Mammary epithelial cell (primary cell): ENCODE results near the gene EMX1.

ENCODE experiments used
- EZH2 ChIP-seq: IDR thresholded peaks from 2 replicates; pipeline ENCODE4 v1.6.1; 2012; ENCODE audit warnings: low read length, inconsistent platforms, borderline replicate concordance
- TF ChIP-seq, protein P1 (sequence below), 2 donors: IDR thresholded peaks in 1 of 2; conservative IDR thresholded peaks in 1 of 2; 2 replicates each; pipeline ENCODE4 v1.5.1; 2011 to 2012; ENCODE audit warnings: inconsistent platforms in 2 of 2, low read length in 2 of 2, mild to moderate bottlenecking in 2 of 2, control low read depth in 1 of 2, low read depth in 1 of 2; ENCODE audit not compliant: insufficient read depth in 1 of 2; ENCODE audit errors: extremely low read depth in 1 of 2

DNA sequence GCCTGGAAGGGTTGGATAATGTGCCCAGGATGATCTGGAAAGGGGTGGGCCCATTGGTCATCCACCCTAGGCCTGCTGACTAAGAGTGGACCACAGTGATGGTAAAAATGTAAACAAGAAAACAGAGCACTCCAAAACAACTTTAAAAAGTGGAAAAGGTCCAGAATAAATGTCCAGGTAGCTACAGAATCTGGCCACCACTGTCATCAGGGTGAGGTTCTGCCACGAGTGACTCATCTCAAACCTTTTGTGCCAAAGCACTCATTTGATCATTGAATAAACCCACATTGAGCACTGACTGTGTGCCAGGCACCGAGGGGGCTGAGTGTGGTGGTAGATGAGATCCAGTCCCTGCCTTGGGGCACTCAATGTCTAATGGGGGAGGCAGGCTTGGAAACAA lies 64.9 kb downstream of the EMX1 start:
- TF ChIP-seq, protein P1, sequence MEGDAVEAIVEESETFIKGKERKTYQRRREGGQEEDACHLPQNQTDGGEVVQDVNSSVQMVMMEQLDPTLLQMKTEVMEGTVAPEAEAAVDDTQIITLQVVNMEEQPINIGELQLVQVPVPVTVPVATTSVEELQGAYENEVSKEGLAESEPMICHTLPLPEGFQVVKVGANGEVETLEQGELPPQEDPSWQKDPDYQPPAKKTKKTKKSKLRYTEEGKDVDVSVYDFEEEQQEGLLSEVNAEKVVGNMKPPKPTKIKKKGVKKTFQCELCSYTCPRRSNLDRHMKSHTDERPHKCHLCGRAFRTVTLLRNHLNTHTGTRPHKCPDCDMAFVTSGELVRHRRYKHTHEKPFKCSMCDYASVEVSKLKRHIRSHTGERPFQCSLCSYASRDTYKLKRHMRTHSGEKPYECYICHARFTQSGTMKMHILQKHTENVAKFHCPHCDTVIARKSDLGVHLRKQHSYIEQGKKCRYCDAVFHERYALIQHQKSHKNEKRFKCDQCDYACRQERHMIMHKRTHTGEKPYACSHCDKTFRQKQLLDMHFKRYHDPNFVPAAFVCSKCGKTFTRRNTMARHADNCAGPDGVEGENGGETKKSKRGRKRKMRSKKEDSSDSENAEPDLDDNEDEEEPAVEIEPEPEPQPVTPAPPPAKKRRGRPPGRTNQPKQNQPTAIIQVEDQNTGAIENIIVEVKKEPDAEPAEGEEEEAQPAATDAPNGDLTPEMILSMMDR (conservative IDR thresholded peaks at IDR 0.05 in 1 of 2, IDR thresholded peaks at IDR 0.05 in 1 of 2; ENCODE audit: extremely low read depth in 1 of 2, insufficient read depth in 1 of 2, low read depth in 1 of 2, low read length in 2 of 2): no peak
- TF ChIP-seq EZH2: no peak
